Astrocyte of the spinal cord (primary cell): Measurements from ENCODE around the gene DGKH.

Experiments used
- DNase-seq: peaks from one replicate; pipeline ENCODE4 v3.0.0; 2011; ENCODE audit warnings: low read depth, low spot score
- H3K4me3 ChIP-seq: 2 replicates; pipeline ENCODE4 v1.5.1; 2011; ENCODE audit warnings: low read depth, mild to moderate bottlenecking, low read length, moderate library complexity
- CTCF ChIP-seq: IDR thresholded peaks from 2 replicates; pipeline ENCODE4 v1.5.1; 2012; ENCODE audit warnings: low read depth, mild to moderate bottlenecking, low read length, inconsistent platforms
- in situ Hi-C: cut with HindIII; loops from 2 replicates; pipeline ENCODE4 v1.10.0; 2017; ENCODE audit warnings: low sequenced_read_pairs

DGKH gene

GRCh38 chr13:42047561-42048341 lies 697 bp upstream of the DGKH start:
- peak overlapping the region; percentile 79 for H3K4me3 ChIP-seq
- DNase-seq, result peak; percentile 65
- TF ChIP-seq CTCF, result no peak
- in situ Hi-C loops, result no loop called here

GRCh38 chr13:42048684-42049453 lies 421 bp downstream of the DGKH start:
- H3K4me3 ChIP-seq, result peak overlapping the region; percentile 79
- peak; percentile 85 for DNase-seq
- in situ Hi-C loops, result no loop called here
- TF ChIP-seq CTCF, result no peak

GRCh38 chr13:42049454-42049813 lies 986 bp downstream of the DGKH start:
- TF ChIP-seq CTCF, result no peak
- peak overlapping the region; percentile 56 for H3K4me3 ChIP-seq

GRCh38 chr13:42054798-42055499 lies 6.5 kb downstream of the DGKH start:
- H3K4me3 ChIP-seq, result no peak overlapping the region
- no peak for DNase-seq
- in situ Hi-C loops, result no loop called here
- TF ChIP-seq CTCF, result no peak

More at GRCh38 chr13:42049454-42049813, 986 bp downstream of the DGKH start:
- in situ Hi-C loops, result no loop called here
- DNase-seq, result no peak

DNA sequence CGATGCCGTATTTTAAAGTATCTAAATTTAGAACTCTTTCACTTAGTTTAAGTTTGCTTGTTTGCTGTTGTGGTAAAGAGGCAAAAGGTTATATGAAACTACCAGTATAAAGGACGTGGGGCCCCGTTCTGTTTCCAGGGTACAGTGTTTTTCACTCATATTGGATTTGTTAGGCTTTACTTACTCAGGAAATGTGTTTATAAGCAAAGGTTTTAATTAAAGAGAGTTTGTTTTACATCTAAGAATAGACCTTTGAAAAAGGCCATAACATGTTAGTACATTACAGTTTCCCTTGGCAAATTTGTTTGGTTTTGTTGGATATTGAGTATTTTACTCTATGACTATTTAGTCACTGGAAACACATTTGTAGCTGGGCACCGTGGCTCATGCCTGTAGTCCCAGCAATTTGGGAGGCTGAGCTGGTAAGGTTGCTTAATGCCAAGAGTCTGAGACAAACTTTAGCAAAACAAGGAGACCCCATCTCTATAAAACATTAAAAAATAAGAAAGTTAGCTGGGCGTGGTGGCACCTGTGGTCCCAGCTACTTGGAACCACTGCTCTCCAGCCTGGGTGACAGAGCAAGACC lies 7.1 kb downstream of the DGKH start:
- TF ChIP-seq CTCF, result no peak
- DNase-seq, result no peak
- no peak overlapping the region for H3K4me3 ChIP-seq
- in situ Hi-C loops, result no loop called here

DNA sequence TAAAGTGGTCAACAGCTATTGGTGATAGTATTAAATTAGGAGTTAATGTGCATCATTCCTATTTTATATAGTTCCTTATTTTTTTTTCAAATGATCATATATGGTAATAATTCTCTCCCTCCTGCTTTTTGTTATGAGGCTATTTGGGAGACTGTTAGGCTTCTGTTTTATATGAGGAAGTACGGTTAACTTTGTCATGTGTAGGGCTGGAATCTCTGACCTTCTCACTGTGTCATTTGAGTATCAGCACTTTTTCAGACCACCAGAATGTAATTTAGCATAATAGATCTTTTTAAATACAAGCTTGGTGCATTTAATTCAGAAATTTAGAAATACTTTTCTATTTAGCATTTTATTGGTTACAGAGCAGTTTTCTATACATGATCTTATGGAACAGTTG lies 7.7 kb downstream of the DGKH start:
- in situ Hi-C loops, result no loop called here
- TF ChIP-seq CTCF, result no peak
- no peak for DNase-seq
- H3K4me3 ChIP-seq, result no peak overlapping the region
